Kidney capillary endothelial cell (primary cell): Measurements from ENCODE around the gene FRS2.
"Not testable (repeated sequence)": the region's sequence is repeated elsewhere in the genome, so short reads cannot be mapped to it uniquely, and the experiment has no call there.

Experiments used
- DNase-seq: peaks from one replicate; pipeline ENCODE4 v3.0.0-alpha.2; 2018; ENCODE audit warnings: low spot score

Gene FRS2

GRCh38 chr12:69580074-69580473, 109.9 kb downstream of the FRS2 start:
- DNase-seq: no peak

- no peak for DNase-seq
Measured at GRCh38 chr12:69583203-69583602, 113.0 kb downstream of the FRS2 start.

- peak; percentile 95 for DNase-seq
Measured at GRCh38 chr12:69585189-69586062, 115.2 kb downstream of the FRS2 start, which contains the start of gene CCT2. Gene CCT2, plus strand, starts transcription at chr12:69585459. Its CDS starts 63 bp downstream, at chr12:69585522.

GRCh38 chr12:69588527-69588926, 118.3 kb downstream of the FRS2 start:
- no peak for DNase-seq

- no peak for DNase-seq
Measured at GRCh38 chr12:69589082-69589481, 118.9 kb downstream of the FRS2 start.

GRCh38 chr12:69595689-69596088, 125.5 kb downstream of the FRS2 start:
- DNase-seq: no peak

GRCh38 chr12:69598174-69598753, 128.1 kb downstream of the FRS2 start:
- no peak for DNase-seq

GRCh38 chr12:69600804-69601203, 130.6 kb downstream of the FRS2 start:
- no peak for DNase-seq

- no peak for DNase-seq
Measured at GRCh38 chr12:69601962-69602685, 131.9 kb downstream of the FRS2 start.

GRCh38 chr12:69602954-69603353, 132.8 kb downstream of the FRS2 start:
- no peak for DNase-seq

- not testable (repeated sequence) for DNase-seq
Measured at GRCh38 chr12:69603556-69603955, 133.4 kb downstream of the FRS2 start.

GRCh38 chr12:69604275-69604674, 134.1 kb downstream of the FRS2 start:
- not testable (repeated sequence) for DNase-seq

GRCh38 chr12:69608114-69608513, 137.9 kb downstream of the FRS2 start:
- peak; percentile 21 for DNase-seq

GRCh38 chr12:69610126-69610525, 139.9 kb downstream of the FRS2 start:
- DNase-seq: no peak

GRCh38 chr12:69610729-69611128, 140.5 kb downstream of the FRS2 start, which contains the start of gene LRRC10:
Gene LRRC10, minus strand, starts transcription at chr12:69610907. Its CDS starts 69 bp downstream, at chr12:69610838.
- no peak for DNase-seq

- DNase-seq: no peak
Measured at GRCh38 chr12:69613351-69613750, 143.2 kb downstream of the FRS2 start.

- no peak for DNase-seq
Measured at GRCh38 chr12:69616025-69616424, 145.8 kb downstream of the FRS2 start.

GRCh38 chr12:69619050-69619449, 148.9 kb downstream of the FRS2 start:
- no peak for DNase-seq

- no peak for DNase-seq
Measured at GRCh38 chr12:69620077-69620476, 149.9 kb downstream of the FRS2 start.

GRCh38 chr12:69620921-69621320, 150.7 kb downstream of the FRS2 start:
- no peak for DNase-seq

GRCh38 chr12:69621551-69621950, 151.4 kb downstream of the FRS2 start:
- DNase-seq: no peak

- no peak for DNase-seq
Measured at GRCh38 chr12:69623970-69624369, 153.8 kb downstream of the FRS2 start.

- no peak for DNase-seq
Measured at GRCh38 chr12:69627501-69627900, 157.3 kb downstream of the FRS2 start.
